Upper lobe of right lung (tissue), 1 donor: ENCODE results near the gene PSMD2. TPM values are rescaled to one million over a fixed set of nuclear protein-coding genes. Genes with fewer than 3 reads are reported as not detected.

Experiments
- ATAC-seq: fragments of 200-7000 bp; cut with Tn5 transposase; one replicate; pipeline ENCODE4 v1.9.1; 2020; ENCODE audit warnings: mild to moderate bottlenecking, moderate library complexity
- DNase-seq: peaks from one replicate; pipeline ENCODE4 v3.0.0-alpha.2; 2020
- H3K27ac ChIP-seq: fragments of 200-600 bp; one replicate; pipeline ENCODE4 v1.8.0; 2022
- H3K27me3 ChIP-seq: fragments of 200-600 bp; one replicate; pipeline ENCODE4 v1.8.0; 2022; ENCODE audit warnings: mild to moderate bottlenecking
- H3K36me3 ChIP-seq: fragments of 200-600 bp; one replicate; pipeline ENCODE4 v1.8.0; 2022
- H3K4me1 ChIP-seq: fragments of 200-600 bp; one replicate; pipeline ENCODE4 v1.8.0; 2022
- H3K4me3 ChIP-seq: fragments of 200-600 bp; one replicate; pipeline ENCODE4 v1.8.0; 2022; ENCODE audit warnings: mild to moderate bottlenecking
- H3K9me3 ChIP-seq: fragments of 200-600 bp; one replicate; pipeline ENCODE4 v1.8.0; 2022
- CTCF ChIP-seq: fragments of 200-600 bp; IDR thresholded peaks from one replicate; pipeline ENCODE4 v1.8.0; 2022; ENCODE audit warnings: antibody characterized with exemption
- intact Hi-C: fragments of 100-400 bp; cut with DNase I; formaldehyde crosslinking; loops from one replicate; pipeline ENCODE4 v1.11.0; 2022
- total RNA-seq: library from RNA; stranded (reverse); fragmentation: NEBNext Ultra II Directional; extraction: Animal tissue kit (Norgen Biotek cat#: 25700); gene quantifications from one replicate; pipeline ENCODE4 v1.2.1, GENCODE V29; 2021
- donor health status: DM: no; HTN: yes; CAD: no; lungs with severe emphysema.

Gene PSMD2
- total RNA-seq, 1 donor from 2014 or later = 152 TPM

GRCh38 chr3:184284696-184285095 lies 14.3 kb upstream of the PSMD2 start:
- Histone ChIP-seq H3K4me1 (no peaks in the 10 kb centered on the region), H3K27ac (no peak overlapping the region), H3K4me3 (no peak overlapping the region), H3K36me3 (no peaks in the 10 kb centered on the region), H3K27me3 (peaks cover 15% of the 10 kb centered on the region), H3K9me3 (no peaks in the 10 kb centered on the region)
- ATAC-seq (peak; percentile 46), DNase-seq (no peak)
- intact Hi-C loops = no loop called here
- peak; percentile 16 for TF ChIP-seq CTCF

GRCh38 chr3:184289426-184289938 lies 9.6 kb upstream of the PSMD2 start:
- Histone ChIP-seq H3K27me3 (peaks cover 15% of the 10 kb centered on the region), H3K36me3 (no peaks in the 10 kb centered on the region), H3K4me1 (no peaks in the 10 kb centered on the region), H3K4me3 (no peak overlapping the region), H3K9me3 (no peaks in the 10 kb centered on the region), H3K27ac (no peak overlapping the region)
- peak; percentile 68 for DNase-seq
- peak; percentile 64 for ATAC-seq
- peak; percentile 55 for TF ChIP-seq CTCF
- intact Hi-C loops = no loop called here

GRCh38 chr3:184290331-184290730 lies 8.7 kb upstream of the PSMD2 start:
- TF ChIP-seq CTCF = no peak
- Histone ChIP-seq H3K27me3 (peaks cover 15% of the 10 kb centered on the region), H3K9me3 (no peaks in the 10 kb centered on the region), H3K27ac (no peak overlapping the region), H3K36me3 (no peaks in the 10 kb centered on the region), H3K4me3 (no peak overlapping the region), H3K4me1 (no peaks in the 10 kb centered on the region)
- intact Hi-C loops = no loop called here
- DNase-seq = no peak
- ATAC-seq = no peak

GRCh38 chr3:184291044-184291737 lies 7.8 kb upstream of the PSMD2 start:
- Histone ChIP-seq H3K4me3 (no peak overlapping the region), H3K27ac (no peak overlapping the region), H3K36me3 (no peaks in the 10 kb centered on the region), H3K4me1 (no peaks in the 10 kb centered on the region), H3K27me3 (peaks cover 15% of the 10 kb centered on the region), H3K9me3 (no peaks in the 10 kb centered on the region)
- DNase-seq = no peak
- TF ChIP-seq CTCF = no peak
- intact Hi-C loops = no loop called here
- no peak for ATAC-seq

GRCh38 chr3:184291738-184292445 lies 7.1 kb upstream of the PSMD2 start:
- no peak for ATAC-seq
- no peaks in the 10 kb centered on the region for H3K4me1 ChIP-seq
- intact Hi-C loops = no loop called here
- DNase-seq = no peak
- no peaks in the 10 kb centered on the region for H3K36me3 ChIP-seq
- peaks cover 11% of the 10 kb centered on the region for H3K27me3 ChIP-seq
- no peaks in the 10 kb centered on the region for H3K9me3 ChIP-seq
- H3K4me3 ChIP-seq = no peak overlapping the region
- no peak overlapping the region for H3K27ac ChIP-seq
- TF ChIP-seq CTCF = no peak
